Fibroblast of mammary gland (primary cell): ENCODE results near the gene LMO1.

Experiments
- DNase-seq: peaks from one replicate; pipeline ENCODE4 v3.0.0-alpha.2; 2010; ENCODE audit warnings: low read depth
- H3K4me3 ChIP-seq: 2 replicates; pipeline ENCODE4 v1.5.1; 2011; ENCODE audit warnings: low read depth, mild to moderate bottlenecking, low read length, moderate library complexity; ENCODE audit not compliant: control insufficient read depth
- CTCF ChIP-seq: conservative IDR thresholded peaks from 2 replicates; pipeline ENCODE4 v1.5.1; 2011; ENCODE audit warnings: low read depth, low read length, inconsistent platforms; ENCODE audit not compliant: control insufficient read depth, insufficient read depth

LMO1 gene

GRCh38 chr11:8209208-8209807, 54.4 kb downstream of the LMO1 start:
- TF ChIP-seq CTCF: peak; percentile 42
- H3K4me3 ChIP-seq: no peak overlapping the region
- no peak for DNase-seq

GRCh38 chr11:8207080-8208000, 56.3 kb downstream of the LMO1 start:
- no peak overlapping the region for H3K4me3 ChIP-seq

GRCh38 chr11:8206251-8207079, 57.2 kb downstream of the LMO1 start:
- no peak for DNase-seq
- H3K4me3 ChIP-seq: no peak overlapping the region
- no peak for TF ChIP-seq CTCF

More at GRCh38 chr11:8207080-8208000, 56.3 kb downstream of the LMO1 start:
- TF ChIP-seq CTCF: no peak
- peak; percentile 58 for DNase-seq

- no peak overlapping the region for H3K4me3 ChIP-seq
- TF ChIP-seq CTCF: no peak
Observed at GRCh38 chr11:8205566-8205965, 58.1 kb downstream of the LMO1 start.

GRCh38 chr11:8204596-8204995, 59.1 kb downstream of the LMO1 start:
- no peak for TF ChIP-seq CTCF
- H3K4me3 ChIP-seq: no peak overlapping the region
- no peak for DNase-seq

More at GRCh38 chr11:8205566-8205965, 58.1 kb downstream of the LMO1 start:
- DNase-seq: no peak

- no peak overlapping the region for H3K4me3 ChIP-seq
- no peak for DNase-seq
- TF ChIP-seq CTCF: no peak
Observed at GRCh38 chr11:8204025-8204424, 59.7 kb downstream of the LMO1 start.
